GM19239 (cell line): Measurements from ENCODE around the gene SERPINE3.

Experiments used
- DNase-seq: peaks from one replicate; pipeline ENCODE4 v3.0.0; 2011; ENCODE audit warnings: low spot score; ENCODE audit not compliant: insufficient read length
- FAIRE-seq: peaks from 2 replicates; lab custom pipeline; 2011; peaks lifted over from hg19 to GRCh38; lab: Jason Lieb, UNC

The SERPINE3 gene

GRCh38 chr13:51357928-51358595 is 18.6 kb downstream of the SERPINE3 start:
- FAIRE-seq (peak; percentile 11), DNase-seq (no peak)

GRCh38 chr13:51359352-51359751 is 19.9 kb downstream of the SERPINE3 start:
- FAIRE-seq: no peak
- DNase-seq: no peak

GRCh38 chr13:51360489-51360888 is 21.0 kb downstream of the SERPINE3 start:
- FAIRE-seq (no peak), DNase-seq (no peak)

GRCh38 chr13:51361106-51361505 is 21.6 kb downstream of the SERPINE3 start:
- FAIRE-seq: no peak

GRCh38 chr13:51363625-51364024 is 24.1 kb downstream of the SERPINE3 start:
- no peak for DNase-seq
- FAIRE-seq: no peak

More at GRCh38 chr13:51361106-51361505, 21.6 kb downstream of the SERPINE3 start:
- no peak for DNase-seq

- FAIRE-seq: peak; percentile 47
- DNase-seq: no peak
Observed at GRCh38 chr13:51364404-51365008, 25.0 kb downstream of the SERPINE3 start.

- FAIRE-seq: no peak
Observed at GRCh38 chr13:51370116-51370515, 30.6 kb downstream of the SERPINE3 start.

GRCh38 chr13:51370811-51371210 is 31.3 kb downstream of the SERPINE3 start:
- DNase-seq (no peak), FAIRE-seq (no peak)

More at GRCh38 chr13:51370116-51370515, 30.6 kb downstream of the SERPINE3 start:
- DNase-seq: no peak

- DNase-seq (no peak), FAIRE-seq (no peak)
Observed at GRCh38 chr13:51371768-51372399, 32.4 kb downstream of the SERPINE3 start.

- DNase-seq: no peak
- no peak for FAIRE-seq
Observed at GRCh38 chr13:51373451-51373850, 34.0 kb downstream of the SERPINE3 start.

GRCh38 chr13:51380269-51380668 is 40.8 kb downstream of the SERPINE3 start:
- FAIRE-seq (peak; percentile 11), DNase-seq (no peak)

GRCh38 chr13:51385114-51385513 is 45.6 kb downstream of the SERPINE3 start:
- FAIRE-seq: no peak
- DNase-seq: no peak

GRCh38 chr13:51394724-51395123 is 55.2 kb downstream of the SERPINE3 start:
- FAIRE-seq: no peak

GRCh38 chr13:51396352-51396751 is 56.9 kb downstream of the SERPINE3 start:
- DNase-seq (no peak), FAIRE-seq (no peak)

More at GRCh38 chr13:51394724-51395123, 55.2 kb downstream of the SERPINE3 start:
- DNase-seq: no peak

GRCh38 chr13:51397262-51397941 is 57.9 kb downstream of the SERPINE3 start:
- FAIRE-seq (no peak), DNase-seq (no peak)

GRCh38 chr13:51405176-51405575 is 65.7 kb downstream of the SERPINE3 start:
- no peak for FAIRE-seq
- DNase-seq: no peak

GRCh38 chr13:51412431-51412830 is 72.9 kb downstream of the SERPINE3 start:
- DNase-seq (no peak), FAIRE-seq (no peak)
